Colonic mucosa (tissue), 4 donors: Measurements from ENCODE around the gene TTLL1. TPM values are rescaled to one million over a fixed set of nuclear protein-coding genes. Genes with fewer than 3 reads are reported as not detected.
A peak's percentile ranks its signal among the peaks of the same experiment; 100 is the strongest.

ENCODE experiments used
- DNase-seq: peaks from one replicate; pipeline ENCODE4 v3.0.0-alpha.2; 2020
- H3K27ac ChIP-seq: fragments of 200-600 bp; one replicate; pipeline ENCODE4 v1.8.0; 2021
- H3K27me3 ChIP-seq: fragments of 200-600 bp; one replicate; pipeline ENCODE4 v1.8.0; 2021
- H3K36me3 ChIP-seq: fragments of 200-600 bp; one replicate; pipeline ENCODE4 v1.8.0; 2021
- H3K4me1 ChIP-seq: fragments of 200-600 bp; one replicate; pipeline ENCODE4 v1.8.0; 2021; ENCODE audit warnings: mild to moderate bottlenecking
- H3K4me3 ChIP-seq: fragments of 200-600 bp; one replicate; pipeline ENCODE4 v1.8.0; 2021
- H3K9ac ChIP-seq, 2 donors: one replicate each; pipeline ENCODE4 v1.7.0; 2013; ENCODE audit warnings: control low read depth in 2 of 2, low read depth in 2 of 2, low read length in 2 of 2
- H3K9me3 ChIP-seq: fragments of 200-600 bp; one replicate; pipeline ENCODE4 v1.8.0; 2021
- CTCF ChIP-seq: fragments of 200-600 bp; IDR thresholded peaks from one replicate; pipeline ENCODE4 v1.8.0; 2022; ENCODE audit warnings: antibody characterized with exemption, mild to moderate bottlenecking
- intact Hi-C: fragments of 100-400 bp; cut with DNase I; formaldehyde crosslinking; loops from one replicate; pipeline ENCODE4 v1.14.1; 2022
- total RNA-seq, 2 donors: library from RNA; stranded (reverse); fragmentation: NEBNext Ultra II Directional in 1 of 2; extraction: Animal tissue kit (Norgen Biotek cat#: 25700) in 1 of 2; gene quantifications; one replicate each; pipeline ENCODE4 v1.2.1, GENCODE V29; 2021
- donor health status: healthy.
- donor health status: DM: no; HTN: no; CAD: no.
- donor health status: DM: no; HTN: no; CAD: no.

Gene TTLL1
- total RNA-seq, 2 donors from 2014 or later: 1.9 to 3.3 TPM

- H3K36me3 ChIP-seq: peaks cover 3% of the 10 kb centered on the region
These were observed 44.2 kb upstream of the TTLL1 start for GRCh38 chr22:43133401-43133800.

GRCh38 chr22:43131773-43132501, 42.7 kb upstream of the TTLL1 start:
- no peaks in the 10 kb centered on the region for H3K27me3 ChIP-seq
- H3K4me3 ChIP-seq: no peak overlapping the region
- H3K9ac ChIP-seq: no peak overlapping the region
- H3K27ac ChIP-seq: no peak overlapping the region
- peaks cover 3% of the 10 kb centered on the region for H3K36me3 ChIP-seq
- no peaks in the 10 kb centered on the region for H3K9me3 ChIP-seq
- intact Hi-C loops: no loop called here
- TF ChIP-seq CTCF: no peak
- H3K4me1 ChIP-seq: peaks cover 10% of the 10 kb centered on the region
- no peak for DNase-seq

More at GRCh38 chr22:43133401-43133800, 44.2 kb upstream of the TTLL1 start:
- Histone ChIP-seq H3K9me3 (no peaks in the 10 kb centered on the region), H3K27ac (no peak overlapping the region), H3K27me3 (no peaks in the 10 kb centered on the region), H3K4me1 (peaks cover 10% of the 10 kb centered on the region), H3K4me3 (no peak overlapping the region), H3K9ac (no peak overlapping the region)
- intact Hi-C loops: no loop called here
- no peak for TF ChIP-seq CTCF
- no peak for DNase-seq

GRCh38 chr22:43129426-43130425, 40.5 kb upstream of the TTLL1 start:
- Histone ChIP-seq H3K27me3 (no peaks in the 10 kb centered on the region), H3K4me3 (no peak overlapping the region), H3K9me3 (no peaks in the 10 kb centered on the region), H3K4me1 (peaks cover 10% of the 10 kb centered on the region), H3K9ac (peak overlapping the region in 1 of 2 donors; percentile 75), H3K36me3 (no peaks in the 10 kb centered on the region), H3K27ac (peak overlapping the region; percentile 82)
- intact Hi-C loops: no loop called here
- TF ChIP-seq CTCF: no peak
- no peak for DNase-seq

- H3K4me3 ChIP-seq: peak overlapping the region; percentile 33
- peaks cover 10% of the 10 kb centered on the region for H3K4me1 ChIP-seq
- H3K9me3 ChIP-seq: no peaks in the 10 kb centered on the region
- peak; percentile 86 for DNase-seq
- H3K27ac ChIP-seq: peak overlapping the region; percentile 82
- no peaks in the 10 kb centered on the region for H3K36me3 ChIP-seq
- H3K27me3 ChIP-seq: no peaks in the 10 kb centered on the region
- H3K9ac ChIP-seq: peak overlapping the region; percentile 52 to 75
- intact Hi-C loops: no loop called here
- no peak for TF ChIP-seq CTCF
These were observed 39.8 kb upstream of the TTLL1 start for GRCh38 chr22:43128928-43129424.

GRCh38 chr22:43128116-43128515, 38.9 kb upstream of the TTLL1 start:
- peak overlapping the region; percentile 33 for H3K4me3 ChIP-seq
- intact Hi-C loops: no loop called here

More at GRCh38 chr22:43128116-43128515, 38.9 kb upstream of the TTLL1 start:
- Histone ChIP-seq H3K4me1 (peaks cover 10% of the 10 kb centered on the region), H3K9me3 (no peaks in the 10 kb centered on the region), H3K36me3 (no peaks in the 10 kb centered on the region), H3K27me3 (no peaks in the 10 kb centered on the region), H3K9ac (peak overlapping the region; percentile 51 to 75), H3K27ac (peak overlapping the region; percentile 82)
- no peak for DNase-seq
- TF ChIP-seq CTCF: no peak
